GM21825 (cell line): ENCODE results near the gene PDPR.
"Not testable (repeated sequence)": the region's sequence is repeated elsewhere in the genome, so short reads cannot be mapped to it uniquely, and the experiment has no call there.

Experiments
- ATAC-seq: cut with Tn5 transposase; IDR thresholded peaks from one replicate; pipeline ENCODE4 v1.9.1; 2021; ENCODE audit warnings: mild to moderate bottlenecking, moderate library complexity; ENCODE audit not compliant: unreplicated experiment

PDPR gene

DNA sequence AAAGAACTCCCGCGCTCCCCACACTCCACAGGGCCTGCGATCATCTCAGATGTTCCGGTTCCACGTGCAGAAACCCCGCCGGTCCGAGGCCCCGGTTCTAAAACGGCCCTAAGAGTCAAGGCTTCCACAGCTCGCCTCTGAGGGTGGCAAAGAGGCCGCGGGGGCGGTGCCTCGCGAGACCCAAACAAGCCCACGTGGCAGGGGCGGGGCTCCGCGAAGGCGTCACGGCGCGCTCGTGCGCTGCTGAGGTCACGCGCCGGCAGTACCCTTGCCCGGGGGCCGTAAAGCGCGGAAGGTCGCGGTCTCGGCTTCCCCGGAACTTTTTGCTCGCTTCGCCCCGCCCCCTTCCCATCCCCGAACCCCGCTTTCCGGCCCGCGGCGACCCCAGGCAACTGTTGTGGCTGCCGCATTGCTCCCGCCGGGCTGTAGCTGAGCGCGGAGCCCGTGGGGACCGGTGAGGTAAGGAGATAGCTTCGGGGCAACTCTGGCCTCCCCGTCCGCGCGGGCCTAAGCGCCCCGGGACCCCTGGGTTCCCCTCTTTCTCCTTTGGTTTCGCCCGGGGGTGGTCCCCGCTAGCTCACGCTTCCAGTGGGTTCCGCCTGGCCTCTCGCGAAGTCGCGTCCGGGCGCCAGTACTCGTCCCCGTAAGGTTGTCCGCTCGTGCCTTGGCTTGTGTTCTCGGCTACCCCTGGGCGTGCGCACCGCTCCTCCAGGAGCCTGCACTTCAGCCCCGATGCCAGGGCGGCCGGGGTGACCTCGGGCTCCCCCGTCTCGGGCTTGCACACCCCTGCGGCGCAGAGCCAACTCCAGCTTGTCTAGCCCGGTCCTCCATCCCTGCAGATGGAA, at the start of gene PDPR:
PDPR (plus strand) TSS at position 351 of the 845 bp plus-strand sequence. CDS start 6,161 bp downstream, outside the sequence.
- ATAC-seq: peak; percentile 93

DNA sequence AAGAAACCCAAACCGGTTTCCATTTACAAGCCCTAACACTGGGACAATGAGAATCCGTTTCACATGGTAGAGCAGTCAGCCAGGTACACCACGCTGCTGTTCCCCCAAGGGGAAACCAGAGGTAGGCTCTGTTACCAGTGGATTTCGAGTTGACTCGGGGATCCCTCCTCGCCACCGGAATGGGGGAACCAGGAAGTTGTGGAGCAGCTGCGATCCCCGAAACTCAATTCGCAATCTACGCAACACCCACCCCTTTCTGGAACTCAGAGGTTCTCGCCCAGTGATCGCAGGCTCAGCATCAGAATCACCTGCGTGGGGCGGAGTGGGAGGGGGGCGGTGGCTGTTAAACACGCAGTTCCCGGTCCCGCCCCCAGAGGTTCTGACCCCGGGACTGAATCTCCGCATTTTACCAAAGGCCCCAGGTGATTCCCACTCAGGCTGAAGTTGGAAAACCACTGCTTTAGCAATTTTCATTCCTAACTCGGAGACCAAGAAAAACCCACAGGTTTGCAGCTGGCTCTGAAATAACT, 49.2 kb upstream of the PDPR start:
- peak; percentile 17 for ATAC-seq

DNA sequence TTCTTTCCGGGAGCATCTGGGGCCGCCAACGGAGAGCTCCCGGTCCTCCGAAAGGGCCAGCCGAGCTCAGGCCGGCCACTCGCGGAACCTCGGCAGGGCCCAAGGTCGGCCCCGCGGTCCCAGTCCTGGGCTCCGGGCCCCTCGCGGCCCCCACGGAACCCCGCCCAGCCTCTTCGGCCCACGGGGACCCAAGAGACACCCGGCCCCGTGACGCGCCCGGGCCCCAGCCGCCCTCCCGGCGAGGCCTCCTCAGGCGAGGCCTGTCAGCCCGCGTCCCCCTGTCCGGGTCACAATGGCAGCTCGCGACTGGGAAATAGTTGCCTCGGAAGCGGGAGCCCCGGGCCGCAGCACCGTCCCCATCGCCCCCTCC, 48.8 kb upstream of the PDPR start:
- ATAC-seq: peak; percentile 26

DNA sequence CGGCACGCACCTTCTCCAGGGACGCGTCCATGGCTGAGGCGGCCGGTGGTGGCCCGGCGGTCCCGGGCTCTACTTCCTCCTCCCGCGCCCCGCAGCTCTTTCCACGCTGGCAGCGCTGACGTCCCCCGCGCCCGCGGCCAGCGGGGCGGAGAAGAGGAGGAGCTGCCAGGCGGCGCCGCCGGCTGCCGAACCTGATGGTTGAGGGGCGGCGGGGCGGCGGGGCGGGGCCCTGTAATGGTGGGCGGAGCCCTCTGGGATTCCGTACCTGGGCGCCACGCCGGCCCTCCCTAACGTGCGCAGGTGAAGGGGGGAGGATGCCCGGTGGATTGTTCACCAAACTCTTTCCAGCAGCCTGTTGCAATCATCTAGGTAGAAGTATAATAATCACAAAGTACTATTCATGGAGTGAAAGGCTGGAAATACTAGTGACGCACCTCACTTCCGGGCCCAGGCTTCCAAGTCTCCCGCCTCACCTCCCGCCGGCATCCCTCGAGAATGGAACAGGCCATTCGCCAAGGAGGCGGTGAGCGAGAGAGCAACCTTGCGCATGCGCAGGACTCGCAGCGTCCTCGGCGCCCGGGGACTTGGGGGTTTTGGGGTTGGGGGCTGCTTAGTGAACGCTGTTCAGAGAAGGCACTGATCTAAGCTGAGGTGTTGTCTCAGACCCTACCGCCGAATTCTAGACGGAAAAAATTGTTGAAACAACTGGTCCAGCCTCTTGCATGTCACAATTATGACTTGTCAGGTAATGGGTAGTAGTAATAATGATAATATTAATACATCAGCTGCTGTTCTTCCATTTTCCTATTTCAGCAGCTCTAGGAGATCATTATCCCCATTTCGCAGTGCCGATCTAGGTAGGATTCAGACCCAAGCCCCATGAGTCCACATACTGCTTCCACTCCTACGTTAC, 48.1 kb upstream of the PDPR start:
- peak; percentile 94 for ATAC-seq

DNA sequence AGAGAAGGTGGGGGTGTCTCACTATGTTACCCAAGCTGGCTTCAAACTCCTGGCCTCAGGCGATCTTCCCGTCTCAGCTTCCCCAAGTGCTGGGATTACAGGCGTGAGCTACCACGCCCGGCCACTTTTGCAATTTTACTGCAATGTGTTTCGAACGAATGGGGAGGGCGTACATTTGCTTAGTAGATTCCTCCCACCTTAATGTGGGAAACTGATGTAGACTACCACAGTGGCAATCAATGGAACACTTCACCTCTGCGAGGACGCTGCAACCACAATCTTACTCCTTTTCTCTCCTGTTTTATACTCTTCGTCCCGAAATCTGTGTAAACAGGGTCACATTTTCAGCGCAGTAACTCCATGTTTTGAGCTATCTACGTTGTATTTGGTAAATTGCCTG, 47.4 kb upstream of the PDPR start:
- not testable (repeated sequence) for ATAC-seq

DNA sequence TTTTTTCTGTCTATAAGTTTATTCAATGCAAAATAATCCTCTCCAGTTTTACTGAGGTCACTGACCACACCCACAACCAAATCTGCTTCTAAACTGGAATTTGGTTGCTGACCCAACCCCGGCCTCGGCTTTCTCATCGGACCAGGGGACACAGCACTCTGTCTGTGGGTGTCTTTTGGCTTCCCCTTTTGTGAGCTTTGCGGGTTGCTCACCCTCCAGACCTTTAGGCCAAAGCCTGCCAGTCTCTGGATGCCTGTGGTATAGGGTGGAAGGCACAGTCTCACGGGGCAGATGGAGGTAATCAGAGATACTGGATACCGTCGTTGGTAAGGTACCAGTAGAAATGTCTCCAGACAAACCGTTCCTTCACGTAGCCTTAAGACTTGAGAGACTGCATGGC, 35.1 kb upstream of the PDPR start:
- ATAC-seq: not testable (repeated sequence)

DNA sequence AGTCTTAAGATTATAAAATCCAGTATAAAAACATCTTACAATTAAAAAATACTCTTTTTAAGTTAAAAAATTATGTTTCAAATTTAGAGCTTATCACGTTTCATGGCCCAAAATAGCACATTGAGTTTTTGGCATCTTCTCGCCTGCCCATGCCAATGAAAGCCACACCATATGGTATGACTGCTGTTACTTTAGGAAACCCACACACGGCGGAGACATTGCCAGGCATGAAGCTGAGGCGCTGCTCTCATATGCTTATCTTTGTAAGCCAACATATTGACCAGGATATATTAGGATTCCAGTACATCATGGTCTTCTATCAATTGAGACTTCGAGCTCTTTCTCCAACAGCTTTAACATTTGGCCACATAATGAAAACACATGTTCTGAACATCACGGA, 32.9 kb upstream of the PDPR start:
- not testable (repeated sequence) for ATAC-seq

DNA sequence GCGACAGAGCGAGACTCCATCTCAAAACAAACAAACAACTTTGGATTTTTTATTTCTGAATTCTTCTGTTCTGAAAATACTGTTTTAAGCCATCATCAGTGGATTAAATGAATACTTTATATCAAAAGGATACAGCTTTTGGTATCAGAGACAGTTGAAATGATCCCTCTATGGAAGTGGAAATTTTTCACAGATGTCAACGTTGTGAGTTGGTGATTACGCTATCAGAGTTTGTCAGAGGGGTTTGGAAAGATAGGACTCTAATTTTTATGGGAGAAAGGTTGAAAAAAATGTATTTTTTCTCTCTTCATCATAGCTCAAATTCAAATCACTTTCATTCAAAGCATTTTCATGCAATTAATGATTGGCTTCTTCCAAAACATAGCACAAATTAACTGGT, 30.2 kb upstream of the PDPR start:
- ATAC-seq: not testable (repeated sequence)

DNA sequence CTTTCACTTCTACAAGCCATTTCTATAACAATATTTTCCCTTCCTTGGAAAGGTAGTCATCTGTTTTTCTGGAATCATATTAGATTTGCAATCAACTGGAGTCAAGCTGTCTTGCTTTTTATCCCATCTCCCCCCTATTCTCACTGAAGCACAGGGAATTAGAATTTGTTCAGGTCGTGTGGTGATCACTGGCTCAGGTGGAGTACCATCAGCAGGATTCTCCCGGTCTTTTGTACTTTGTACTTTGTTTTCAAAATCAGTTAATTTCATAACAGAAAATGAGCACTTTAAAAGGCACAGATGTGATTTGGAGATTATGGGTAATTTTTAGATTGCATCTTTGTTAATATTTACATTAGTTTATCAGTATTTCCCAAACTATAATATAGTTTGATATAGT, 26.0 kb upstream of the PDPR start:
- ATAC-seq: not testable (repeated sequence)

DNA sequence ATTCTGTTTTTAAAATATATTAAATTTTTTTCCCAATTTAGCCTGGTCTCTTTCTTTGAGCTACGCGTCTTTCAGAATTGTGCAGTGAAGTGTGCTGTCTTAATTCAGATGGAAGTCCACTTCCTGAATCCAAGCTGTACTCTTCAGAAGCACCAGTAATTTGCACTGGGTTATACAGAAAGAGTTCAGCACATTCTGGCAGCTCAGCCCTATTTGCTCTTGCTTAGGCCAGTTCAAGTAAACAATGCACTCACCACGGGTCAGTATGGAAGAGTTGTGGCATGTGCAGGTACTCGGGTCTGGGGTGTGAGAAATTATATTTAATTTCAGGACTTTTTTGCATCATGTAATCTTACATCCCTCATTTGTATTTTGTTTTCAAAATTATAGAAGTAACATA, 25.3 kb upstream of the PDPR start:
- not testable (repeated sequence) for ATAC-seq

DNA sequence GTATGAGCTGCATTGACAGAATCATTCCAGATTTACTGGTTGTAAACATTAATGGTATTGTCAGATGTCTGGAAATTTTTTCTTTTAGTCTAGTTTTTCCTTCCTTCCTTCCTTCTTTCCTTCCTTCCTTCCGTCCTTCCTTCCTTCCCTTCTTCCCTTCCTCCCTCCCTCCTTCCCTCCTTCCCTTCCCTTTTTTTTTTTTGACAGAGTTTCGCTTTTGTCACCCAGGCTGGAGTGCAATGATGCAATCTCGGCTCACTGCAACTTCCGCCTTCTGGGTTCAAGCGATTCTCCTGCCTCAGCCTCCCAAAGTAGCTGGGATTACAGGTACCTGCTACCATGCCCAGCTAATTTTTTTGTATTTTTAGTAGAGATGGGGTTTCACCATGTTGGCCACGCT, 24.8 kb upstream of the PDPR start:
- ATAC-seq: not testable (repeated sequence)

DNA sequence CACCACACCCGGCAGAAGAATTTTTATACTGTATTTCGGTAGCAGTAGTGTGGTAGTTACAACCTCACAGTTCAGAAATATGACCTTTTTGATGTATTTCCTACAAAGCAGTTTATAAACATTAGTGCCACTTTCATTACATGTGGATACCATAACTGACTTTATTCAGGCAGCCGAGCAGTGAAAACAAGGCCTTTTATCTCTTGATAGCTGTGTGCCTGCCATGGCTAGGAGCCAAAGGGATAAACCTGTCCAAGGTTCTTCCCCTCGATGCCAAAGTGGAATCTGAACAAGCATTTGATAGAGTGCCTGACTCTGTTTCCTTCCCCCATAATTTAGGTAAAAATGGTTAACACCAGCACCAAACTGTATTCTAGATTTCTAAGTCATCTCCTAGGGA, 23.0 kb upstream of the PDPR start:
- ATAC-seq: not testable (repeated sequence)

DNA sequence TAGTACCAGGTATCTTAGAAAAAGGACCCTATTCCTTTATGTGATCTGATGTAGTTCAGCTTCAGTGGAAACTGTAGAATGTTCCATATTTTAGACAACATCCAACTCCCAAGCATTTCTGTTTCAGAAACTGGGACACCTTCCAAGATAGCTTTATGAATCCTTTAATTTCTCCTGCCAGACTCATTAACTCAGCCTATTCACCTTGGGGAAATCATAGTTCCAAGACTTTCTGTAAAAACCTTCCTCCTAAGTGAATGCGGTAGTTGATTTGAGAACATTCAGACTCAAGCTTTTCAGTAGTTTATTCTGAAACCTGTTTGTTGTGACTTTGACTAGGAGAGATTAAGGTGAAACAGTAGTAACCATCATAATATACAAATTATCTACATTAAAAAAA, 20.0 kb upstream of the PDPR start:
- not testable (repeated sequence) for ATAC-seq

DNA sequence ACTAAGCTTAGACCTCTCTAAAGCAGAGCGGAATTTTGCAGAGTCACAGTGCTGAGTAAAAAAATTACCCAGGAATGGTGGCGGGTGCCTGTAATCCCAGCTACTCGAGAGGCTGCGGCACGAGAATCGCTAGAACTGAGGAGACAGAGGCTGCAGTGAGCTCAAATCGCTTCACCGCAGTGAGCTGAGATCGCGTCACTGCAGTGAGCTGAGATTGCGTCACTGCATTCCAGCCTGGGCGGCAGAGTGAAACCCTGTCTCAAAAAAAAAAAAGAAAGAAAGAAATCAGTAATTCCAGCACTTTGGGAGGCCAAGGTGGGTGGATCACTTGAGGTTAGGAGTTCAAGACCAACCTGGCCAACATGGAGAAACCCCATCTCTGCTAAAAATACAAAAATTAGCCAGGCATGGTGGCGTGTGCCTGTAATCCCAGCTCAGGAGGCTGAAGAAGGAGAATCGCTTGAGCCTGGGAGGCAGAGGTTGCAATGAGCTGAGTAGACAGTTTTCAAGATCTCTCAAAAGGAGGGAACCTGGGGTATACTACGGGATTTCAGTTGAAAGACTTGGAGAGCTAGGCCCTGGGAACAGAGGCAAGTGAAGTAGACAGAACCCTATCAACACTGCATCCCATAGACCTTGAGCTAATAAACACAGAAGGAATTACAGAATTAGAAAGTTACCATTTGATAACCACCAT, 4.4 kb upstream of the PDPR start:
- not testable (repeated sequence) for ATAC-seq

DNA sequence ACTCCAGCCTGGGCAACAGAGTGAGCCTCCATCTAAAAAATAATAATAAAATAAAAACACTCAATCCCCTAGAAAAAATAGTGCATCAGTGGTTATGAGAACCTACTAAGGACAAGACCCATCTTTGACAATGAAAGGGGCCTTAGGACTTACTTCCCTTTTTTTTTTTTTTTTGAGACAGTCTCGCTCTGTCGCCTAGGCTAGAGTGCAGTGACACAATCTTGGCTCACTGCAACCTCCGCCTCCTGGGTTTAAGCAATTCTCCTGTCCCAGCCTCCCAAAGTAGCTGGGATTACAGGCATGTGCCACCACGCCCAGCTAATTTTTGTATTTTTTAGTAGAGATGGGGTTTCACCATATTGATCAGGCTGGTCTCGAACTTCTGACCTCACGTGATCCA, 2.0 kb upstream of the PDPR start:
- ATAC-seq: not testable (repeated sequence)

DNA sequence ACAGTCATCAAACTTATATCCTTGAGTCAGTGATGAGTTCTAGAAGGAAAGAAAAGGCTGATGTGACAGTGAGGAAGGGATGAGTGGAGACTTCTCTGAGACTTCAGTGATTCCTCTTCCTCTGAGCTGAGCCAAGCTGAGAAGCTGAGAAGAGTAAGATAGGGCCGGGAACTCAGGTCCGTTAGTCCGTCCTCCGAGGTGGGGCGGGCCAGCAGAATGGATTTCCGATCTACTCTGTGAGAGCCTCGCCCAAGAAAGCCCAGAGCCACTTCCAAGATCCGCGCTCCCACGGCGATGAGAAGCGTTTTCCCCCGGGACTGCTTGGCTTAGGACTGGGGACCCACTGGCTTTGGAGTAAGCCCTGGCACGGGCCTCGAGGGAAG, 542 bp upstream of the PDPR start:
- ATAC-seq: peak; percentile 21

DNA sequence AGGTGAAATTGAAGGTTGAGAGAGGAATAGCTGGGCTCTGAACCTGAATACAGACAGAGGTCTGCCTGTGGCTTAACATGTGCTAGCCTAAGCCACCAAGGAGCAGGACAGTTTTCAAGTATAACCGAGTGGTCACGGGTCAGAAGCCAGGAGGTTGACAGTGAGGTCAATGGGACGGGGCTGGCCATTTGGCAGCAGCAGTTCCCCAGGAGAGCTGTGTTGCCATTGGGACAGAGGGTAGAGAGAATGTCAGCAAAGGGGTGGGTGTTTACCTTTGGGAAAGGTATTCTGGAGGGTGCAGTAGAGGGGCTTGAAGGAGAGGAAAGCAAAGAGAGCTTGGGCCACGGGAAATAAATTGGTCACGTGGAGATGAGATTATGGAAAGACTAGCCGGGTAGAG, 4.2 kb downstream of the PDPR start:
- not testable (repeated sequence) for ATAC-seq

DNA sequence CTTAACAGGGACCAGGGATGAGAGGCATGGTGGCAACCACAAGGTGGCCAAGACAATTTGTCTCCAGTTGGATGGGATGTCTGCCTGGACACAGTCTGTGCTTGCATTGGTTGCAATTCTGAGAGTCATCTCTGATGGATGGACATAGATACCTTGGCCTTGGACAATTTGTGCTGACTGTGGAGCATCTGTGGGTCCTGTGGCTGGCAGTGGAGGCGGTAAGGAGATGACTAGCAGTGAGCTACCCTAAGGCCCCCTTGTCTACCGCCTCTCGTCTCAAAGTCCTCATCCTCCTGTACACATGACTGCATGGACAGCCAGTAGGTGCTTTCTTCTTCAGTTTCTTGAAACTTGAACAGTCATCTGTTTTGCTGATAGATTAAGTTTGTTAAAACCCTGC, 4.6 kb downstream of the PDPR start:
- not testable (repeated sequence) for ATAC-seq

DNA sequence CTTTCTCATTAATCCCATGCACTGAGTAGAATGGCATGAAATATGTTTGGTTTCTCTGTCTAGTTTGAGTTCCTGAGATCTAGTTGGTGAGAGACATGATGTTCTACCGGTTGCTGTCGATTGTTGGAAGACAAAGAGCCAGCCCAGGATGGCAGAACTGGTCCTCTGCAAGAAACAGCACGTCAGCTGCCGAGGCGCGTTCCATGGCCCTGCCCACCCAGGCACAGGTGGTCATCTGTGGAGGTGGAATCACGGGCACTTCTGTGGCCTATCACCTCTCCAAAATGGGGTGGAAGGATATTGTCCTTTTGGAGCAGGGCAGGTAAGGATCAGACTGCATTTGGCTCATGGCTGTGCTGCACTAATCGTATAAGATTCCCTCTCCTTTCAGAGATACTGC, 6.3 kb downstream of the PDPR start:
- not testable (repeated sequence) for ATAC-seq

DNA sequence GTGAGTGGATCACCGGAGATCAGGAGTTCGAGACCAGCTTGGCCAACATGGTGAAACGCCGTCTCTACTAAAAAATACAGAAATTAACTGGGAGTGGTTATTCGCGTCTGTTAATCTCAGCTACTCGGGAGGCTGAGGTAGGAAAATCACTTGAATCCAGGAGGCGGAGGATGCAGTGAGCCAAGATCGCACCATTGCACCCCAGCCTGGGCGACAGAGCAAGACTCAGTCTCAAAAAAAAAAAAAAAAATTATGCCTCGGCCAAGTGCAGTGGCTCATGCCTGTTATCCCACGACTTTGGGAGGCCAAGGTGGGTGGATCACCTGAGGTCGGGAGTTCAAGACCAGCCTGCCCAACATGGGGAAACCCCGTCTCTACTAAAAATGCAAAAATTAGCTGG, 9.7 kb downstream of the PDPR start:
- ATAC-seq: not testable (repeated sequence)

DNA sequence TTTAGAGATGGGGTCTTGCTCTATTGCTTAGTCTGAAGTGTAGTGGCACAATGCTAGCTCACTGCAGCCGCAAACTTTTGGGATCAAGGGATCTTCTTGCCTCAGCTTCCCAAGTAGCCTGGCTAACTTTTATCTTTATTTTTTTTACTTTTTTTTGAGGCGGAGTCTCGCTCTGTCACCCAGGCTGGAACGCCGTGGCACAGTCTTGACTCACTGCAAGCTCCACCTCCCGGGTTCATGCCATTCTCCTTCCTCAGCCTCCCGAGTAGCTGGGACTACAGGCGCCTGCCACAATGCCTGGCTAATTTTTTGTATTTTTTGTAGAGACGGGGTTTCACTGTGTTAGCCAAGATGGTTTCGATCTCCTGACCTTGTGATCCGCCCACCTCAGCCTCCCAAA, 12.1 kb downstream of the PDPR start:
- ATAC-seq: not testable (repeated sequence)
